Natural killer cell treated with Interleukin-12 subunit alpha and Interleukin-12 subunit beta and Interleukin-15 and Interleukin-18, amount 100 ng/mL, for 72 hours (primary cell): ENCODE measurements around the gene MCEE. TPM values are rescaled to one million over a fixed set of nuclear protein-coding genes. Genes with fewer than 3 reads are reported as not detected.
"Not testable (repeated sequence)": the region's sequence is repeated elsewhere in the genome, so short reads cannot be mapped to it uniquely, and the experiment has no call there.

Experiments used
- ATAC-seq, 2 donors: fragments of 150-1000 bp; cut with Tn5 transposase in 1 of 2; sonication (Bioruptor Pico), chemical (Tn5 transposase) in 1 of 2; 2 replicates each; pipeline ENCODE4 v1.10.0; 2021
- DNase-seq: peaks from one replicate; pipeline ENCODE4 v3.0.0; 2022; ENCODE audit warnings: low spot score
- H3K27ac Mint-ChIP-seq, 2 donors: 1 replicate in 1 of 2; 2 replicates in 1 of 2; pipeline ENCODE4 v1.8.0; 2022; ENCODE audit warnings: mixed read lengths in 2 of 2, mild to moderate bottlenecking in 1 of 2, moderate library complexity in 1 of 2
- H3K27me3 Mint-ChIP-seq, 2 donors: 1 replicate in 1 of 2; 2 replicates in 1 of 2; pipeline ENCODE4 v1.8.0; 2022; ENCODE audit warnings: mixed read lengths in 2 of 2
- H3K36me3 Mint-ChIP-seq: one replicate; pipeline ENCODE4 v1.8.0; 2022; ENCODE audit warnings: mixed read lengths
- H3K4me1 Mint-ChIP-seq, 2 donors: 1 replicate in 1 of 2; 2 replicates in 1 of 2; pipeline ENCODE4 v1.8.0; 2022; ENCODE audit warnings: low read depth in 2 of 2, mixed read lengths in 2 of 2, mild to moderate bottlenecking in 1 of 2
- H3K4me3 Mint-ChIP-seq: one replicate; pipeline ENCODE4 v1.8.0; 2022; ENCODE audit warnings: mixed read lengths
- H3K9me3 Mint-ChIP-seq: 2 replicates; pipeline ENCODE4 v1.8.0; 2022; ENCODE audit warnings: mixed read lengths
- total RNA-seq, 2 donors: library from RNA; stranded (reverse); gene quantifications; one replicate each; pipeline ENCODE4 v1.2.3, GENCODE V29; 2022

MCEE gene
- total RNA-seq, 2 donors from 2014 or later: 12.4 to 14.2 TPM

- Mint-ChIP-seq H3K4me1 (peaks cover 0 to 5% of the 10 kb centered on the region in 2 donors), H3K27me3 (no peaks in the 10 kb centered on the region), H3K27ac (no peak overlapping the region), H3K9me3 (no peaks in the 10 kb centered on the region), H3K4me3 (no peak overlapping the region), H3K36me3 (peaks cover 42% of the 10 kb centered on the region)
- no peak for ATAC-seq
- DNase-seq: no peak
Observed at GRCh38 chr2:71148506-71149063, 18.6 kb upstream of the MCEE start.

GRCh38 chr2:71143782-71144181 lies 13.8 kb upstream of the MCEE start:
- no peaks in the 10 kb centered on the region for H3K27me3 Mint-ChIP-seq
- peaks cover 49% of the 10 kb centered on the region for H3K36me3 Mint-ChIP-seq
- no peak overlapping the region for H3K4me3 Mint-ChIP-seq
- peaks cover 0 to 3% of the 10 kb centered on the region in 2 donors for H3K4me1 Mint-ChIP-seq
- H3K9me3 Mint-ChIP-seq: no peaks in the 10 kb centered on the region
- H3K27ac Mint-ChIP-seq: no peak overlapping the region
- ATAC-seq: no peak
- no peak for DNase-seq

GRCh38 chr2:71136174-71136573 lies 6.1 kb upstream of the MCEE start:
- ATAC-seq (no peak), DNase-seq (no peak)
- H3K27ac Mint-ChIP-seq: no peak overlapping the region
- H3K27me3 Mint-ChIP-seq: no peaks in the 10 kb centered on the region
- H3K9me3 Mint-ChIP-seq: no peaks in the 10 kb centered on the region
- H3K36me3 Mint-ChIP-seq: peaks cover 27% of the 10 kb centered on the region
- no peaks in the 10 kb centered on the region for H3K4me1 Mint-ChIP-seq
- H3K4me3 Mint-ChIP-seq: no peak overlapping the region

GRCh38 chr2:71133603-71134002 lies 3.6 kb upstream of the MCEE start:
- ATAC-seq (no peak), DNase-seq (no peak)
- Mint-ChIP-seq H3K4me1 (peaks cover 3 to 5% of the 10 kb centered on the region in 2 donors), H3K9me3 (no peaks in the 10 kb centered on the region), H3K27ac (no peak overlapping the region), H3K4me3 (no peak overlapping the region), H3K36me3 (peaks cover 15% of the 10 kb centered on the region), H3K27me3 (no peaks in the 10 kb centered on the region)

GRCh38 chr2:71131387-71132166 lies 1.5 kb upstream of the MCEE start:
- H3K4me1 Mint-ChIP-seq, H3K9me3 Mint-ChIP-seq, H3K27me3 Mint-ChIP-seq, H3K27ac Mint-ChIP-seq, H3K36me3 Mint-ChIP-seq, DNase-seq, H3K4me3 Mint-ChIP-seq, ATAC-seq: not testable (repeated sequence)

- Mint-ChIP-seq H3K36me3 (no peaks in the 10 kb centered on the region), H3K4me1 (peaks cover 5 to 6% of the 10 kb centered on the region in 2 donors), H3K4me3 (no peak overlapping the region), H3K27me3 (no peaks in the 10 kb centered on the region), H3K27ac (no peak overlapping the region), H3K9me3 (no peaks in the 10 kb centered on the region)
- no peak for ATAC-seq
- no peak for DNase-seq
Observed at GRCh38 chr2:71130905-71131244, 846 bp upstream of the MCEE start.

GRCh38 chr2:71129902-71130151 lies 202 bp downstream of the MCEE start:
- Mint-ChIP-seq H3K27ac (no peak overlapping the region), H3K4me3 (no peak overlapping the region), H3K9me3 (no peaks in the 10 kb centered on the region), H3K27me3 (no peaks in the 10 kb centered on the region), H3K4me1 (peaks cover 5 to 6% of the 10 kb centered on the region in 2 donors), H3K36me3 (no peaks in the 10 kb centered on the region)
- peak; percentile 63 to 74 for ATAC-seq
- DNase-seq: no peak

GRCh38 chr2:71129114-71129901 lies 721 bp downstream of the MCEE start:
- DNase-seq: no peak
- no peaks in the 10 kb centered on the region for H3K27me3 Mint-ChIP-seq
- ATAC-seq: no peak
- H3K27ac Mint-ChIP-seq: no peak overlapping the region
- peaks cover 5 to 6% of the 10 kb centered on the region in 2 donors for H3K4me1 Mint-ChIP-seq
- no peaks in the 10 kb centered on the region for H3K36me3 Mint-ChIP-seq
- H3K4me3 Mint-ChIP-seq: no peak overlapping the region
- no peaks in the 10 kb centered on the region for H3K9me3 Mint-ChIP-seq

- Mint-ChIP-seq H3K27ac (no peak overlapping the region), H3K27me3 (no peaks in the 10 kb centered on the region), H3K4me1 (peaks cover 5 to 9% of the 10 kb centered on the region in 2 donors), H3K4me3 (no peak overlapping the region), H3K9me3 (no peaks in the 10 kb centered on the region), H3K36me3 (peaks cover 10% of the 10 kb centered on the region)
- DNase-seq: no peak
- ATAC-seq: no peak
Observed at GRCh38 chr2:71126957-71127356, 3.1 kb downstream of the MCEE start.

GRCh38 chr2:71125506-71126294 lies 4.3 kb downstream of the MCEE start:
- no peaks in the 10 kb centered on the region for H3K27me3 Mint-ChIP-seq
- H3K9me3 Mint-ChIP-seq: no peaks in the 10 kb centered on the region
- no peak overlapping the region for H3K4me3 Mint-ChIP-seq
- peaks cover 5 to 9% of the 10 kb centered on the region in 2 donors for H3K4me1 Mint-ChIP-seq
- ATAC-seq (no peak), DNase-seq (no peak)
- peaks cover 10% of the 10 kb centered on the region for H3K36me3 Mint-ChIP-seq
- H3K27ac Mint-ChIP-seq: no peak overlapping the region

- H3K36me3 Mint-ChIP-seq: peaks cover 10% of the 10 kb centered on the region
- no peak for DNase-seq
- H3K4me3 Mint-ChIP-seq: no peak overlapping the region
- H3K27ac Mint-ChIP-seq: no peak overlapping the region
- no peaks in the 10 kb centered on the region for H3K27me3 Mint-ChIP-seq
- peaks cover 0 to 5% of the 10 kb centered on the region in 2 donors for H3K4me1 Mint-ChIP-seq
- no peak for ATAC-seq
- H3K9me3 Mint-ChIP-seq: no peaks in the 10 kb centered on the region
Observed at GRCh38 chr2:71122387-71123298, 7.4 kb downstream of the MCEE start.

GRCh38 chr2:71121479-71121878 lies 8.6 kb downstream of the MCEE start:
- Mint-ChIP-seq H3K9me3 (no peaks in the 10 kb centered on the region), H3K36me3 (peaks cover 10% of the 10 kb centered on the region), H3K27ac (no peak overlapping the region), H3K4me1 (peaks cover 0 to 5% of the 10 kb centered on the region in 2 donors), H3K27me3 (no peaks in the 10 kb centered on the region), H3K4me3 (no peak overlapping the region)
- no peak for ATAC-seq
- no peak for DNase-seq

GRCh38 chr2:71120195-71120594 lies 9.8 kb downstream of the MCEE start:
- no peak for DNase-seq
- peaks cover 10% of the 10 kb centered on the region for H3K36me3 Mint-ChIP-seq
- no peaks in the 10 kb centered on the region for H3K9me3 Mint-ChIP-seq
- H3K27me3 Mint-ChIP-seq: no peaks in the 10 kb centered on the region
- no peak overlapping the region for H3K4me3 Mint-ChIP-seq
- peaks cover 0 to 5% of the 10 kb centered on the region in 2 donors for H3K4me1 Mint-ChIP-seq
- H3K27ac Mint-ChIP-seq: no peak overlapping the region
- ATAC-seq: no peak
